Mesothelial cell of epicardium (in vitro differentiated cells): ENCODE data around the gene VCX3B. TPM values are rescaled to one million over a fixed set of nuclear protein-coding genes. Genes with fewer than 3 reads are reported as not detected.
A peak's percentile ranks its signal among the peaks of the same experiment; 100 is the strongest.
"Not testable (repeated sequence)": the region's sequence is repeated elsewhere in the genome, so short reads cannot be mapped to it uniquely, and the experiment has no call there.

Experiments used
- DNase-seq, 2 experiments: peaks; one replicate each; pipeline ENCODE4 v3.0.0; 2021; ENCODE audit warnings: low spot score in 2 of 2; ENCODE audit not compliant: unreplicated experiment in 2 of 2
- H3K27ac Mint-ChIP-seq: 2 replicates; pipeline ENCODE4 v1.8.0; 2021; ENCODE audit warnings: mixed read lengths
- H3K27me3 Mint-ChIP-seq: 2 replicates; pipeline ENCODE4 v1.8.0; 2021; ENCODE audit warnings: low read depth, mixed read lengths
- H3K36me3 Mint-ChIP-seq: 2 replicates; pipeline ENCODE4 v1.8.0; 2021; ENCODE audit warnings: mixed read lengths
- H3K4me1 Mint-ChIP-seq: 2 replicates; pipeline ENCODE4 v1.8.0; 2021; ENCODE audit warnings: mixed read lengths
- H3K4me3 Mint-ChIP-seq: 2 replicates; pipeline ENCODE4 v1.8.0; 2021; ENCODE audit warnings: mild to moderate bottlenecking, moderate library complexity, mixed read lengths
- H3K9me3 Mint-ChIP-seq: 2 replicates; pipeline ENCODE4 v1.8.0; 2021; ENCODE audit warnings: mixed read lengths
- CTCF ChIP-seq: fragments of 200-600 bp; sonication (generic); IDR thresholded peaks from one replicate; pipeline ENCODE4 v1.5.0; 2021; ENCODE audit warnings: antibody characterized with exemption; ENCODE audit not compliant: unreplicated experiment
- total RNA-seq: library from RNA; stranded (reverse); gene quantifications from 3 replicates; pipeline ENCODE4 v1.2.1, GENCODE V29; 2021

Gene VCX3B
- total RNA-seq = not detected in 3 replicates

GRCh38 chrX:8464530-8464929, at the start of gene VCX3B:
Gene VCX3B, plus strand, starts transcription at chrX:8464830. Its CDS starts 621 bp downstream, at chrX:8465451.
- not testable (repeated sequence) for H3K27ac Mint-ChIP-seq, H3K4me3 Mint-ChIP-seq, DNase-seq, H3K4me1 Mint-ChIP-seq, H3K36me3 Mint-ChIP-seq, H3K27me3 Mint-ChIP-seq
- H3K9me3 Mint-ChIP-seq = peaks cover 15% of the 10 kb centered on the region

GRCh38 chrX:8418301-8418700, 46.3 kb upstream of the VCX3B start:
- Mint-ChIP-seq H3K27ac (no peak overlapping the region), H3K4me3 (no peak overlapping the region), H3K36me3 (no peaks in the 10 kb centered on the region), H3K4me1 (no peaks in the 10 kb centered on the region), H3K9me3 (peaks cover 13% of the 10 kb centered on the region), H3K27me3 (no peaks in the 10 kb centered on the region)
- no peak for DNase-seq
- no peak for TF ChIP-seq CTCF

GRCh38 chrX:8424912-8425311, 39.7 kb upstream of the VCX3B start:
- Mint-ChIP-seq H3K4me3 (no peak overlapping the region), H3K4me1 (peaks cover 19% of the 10 kb centered on the region), H3K9me3 (peaks cover 15% of the 10 kb centered on the region), H3K36me3 (no peaks in the 10 kb centered on the region), H3K27ac (peak overlapping the region; percentile 53), H3K27me3 (no peaks in the 10 kb centered on the region)
- TF ChIP-seq CTCF = no peak
- no peak for DNase-seq

GRCh38 chrX:8429692-8430249, 34.9 kb upstream of the VCX3B start:
- TF ChIP-seq CTCF = no peak
- Mint-ChIP-seq H3K27ac (no peak overlapping the region), H3K27me3 (no peaks in the 10 kb centered on the region), H3K4me3 (no peak overlapping the region), H3K4me1 (peaks cover 12% of the 10 kb centered on the region), H3K36me3 (no peaks in the 10 kb centered on the region), H3K9me3 (peaks cover 14% of the 10 kb centered on the region)
- no peak for DNase-seq

DNA sequence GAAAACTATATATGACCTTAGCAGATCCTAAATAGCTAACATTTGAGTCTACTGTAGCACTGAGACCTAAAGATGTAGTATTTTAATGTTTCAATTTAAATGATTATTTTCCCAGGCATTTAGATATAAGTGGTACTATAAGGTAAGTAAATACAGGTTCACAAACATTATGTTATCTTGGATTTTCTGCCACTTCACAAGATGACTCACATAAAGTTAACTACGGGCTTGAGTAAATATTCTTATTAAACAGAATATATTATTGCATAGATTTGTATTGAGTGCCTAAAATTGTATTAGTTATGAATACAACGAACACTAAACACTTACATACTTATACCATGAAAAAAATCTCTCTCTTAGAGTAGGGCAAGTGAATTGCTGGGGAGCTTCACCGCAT, 34.2 kb upstream of the VCX3B start:
- no peak overlapping the region for H3K27ac Mint-ChIP-seq
- H3K36me3 Mint-ChIP-seq = no peaks in the 10 kb centered on the region
- no peak for DNase-seq
- H3K9me3 Mint-ChIP-seq = peaks cover 14% of the 10 kb centered on the region
- H3K4me3 Mint-ChIP-seq = no peak overlapping the region
- H3K4me1 Mint-ChIP-seq = peaks cover 5% of the 10 kb centered on the region
- no peaks in the 10 kb centered on the region for H3K27me3 Mint-ChIP-seq
- TF ChIP-seq CTCF = no peak

DNA sequence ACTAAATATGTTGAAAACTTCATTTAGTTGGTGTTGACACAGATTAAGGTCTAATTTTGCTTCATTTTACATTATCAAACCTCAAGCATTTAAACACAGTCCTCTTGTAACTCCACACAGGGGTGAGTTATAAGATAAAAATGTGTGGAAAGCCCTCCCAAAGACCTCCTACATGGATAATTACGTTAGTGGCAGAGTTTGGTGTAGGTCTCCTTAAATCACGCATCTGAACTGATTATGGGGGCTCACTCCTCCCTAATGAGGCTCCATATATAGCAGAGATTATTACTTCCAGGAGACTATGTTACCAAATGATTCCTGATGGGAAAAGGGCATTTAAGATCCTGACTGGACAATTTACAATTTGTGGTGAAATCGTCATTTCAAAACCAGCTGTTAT, 32.2 kb upstream of the VCX3B start:
- TF ChIP-seq CTCF = no peak
- Mint-ChIP-seq H3K36me3 (no peaks in the 10 kb centered on the region), H3K4me3 (no peak overlapping the region), H3K4me1 (no peaks in the 10 kb centered on the region), H3K27me3 (no peaks in the 10 kb centered on the region), H3K9me3 (peaks cover 14% of the 10 kb centered on the region), H3K27ac (no peak overlapping the region)
- no peak for DNase-seq
